ENCODE measurements around the gene NCK1. TPM values are rescaled to one million over a fixed set of nuclear protein-coding genes. Genes with fewer than 3 reads are reported as not detected.

NCK1 gene
- total and polyA plus RNA-seq, 9 of the 15 experiments (the other 6 are each of a cell fraction or from before 2014, with no cell fraction given) = 17.3 to 30.5 (median 25.0) TPM

- TF ChIP-seq FOXP4 (CRISPR knock-in tag; IDR thresholded peaks at IDR 0.05; ENCODE audit: borderline replicate concordance) (0 out of 2 replicates have a peak, but pooled peaks have one; percentile 66), TRIM24 (IDR thresholded peaks at IDR 0.05) (peak in 1 of 2 experiments; percentile 37; a peak in 1 of 4 replicates), SP2 (IDR thresholded peaks at IDR 0.05; ENCODE audit: extremely low read depth, low read depth, low read length, poor library complexity, severe bottlenecking) (peak; percentile 60), PHB (CRISPR knock-in tag; IDR thresholded peaks at IDR 0.05) (no peak), HINFP (tag; conservative IDR thresholded peaks at IDR 0.05; ENCODE audit: low read depth) (no peak), ZNF695 (CRISPR knock-in tag; IDR thresholded peaks at IDR 0.05) (no peak), JUND (IDR thresholded peaks at IDR 0.05; ENCODE audit: borderline replicate concordance, low read depth, low read length) (no peak), JUND (tag; IDR thresholded peaks at IDR 0.05; ENCODE audit: borderline replicate concordance, low read depth, low read length) (no peak), ZNF639 (CRISPR knock-in tag; conservative IDR thresholded peaks at IDR 0.05 in 1 of 2, IDR thresholded peaks at IDR 0.05 in 1 of 2) (no peak), JUN (IDR thresholded peaks at IDR 0.05; ENCODE audit: borderline replicate concordance, low read depth, low read length) (no peak), JUN (CRISPR knock-in tag; IDR thresholded peaks at IDR 0.05; ENCODE audit: borderline replicate concordance) (no peak), SMARCC2 (IDR thresholded peaks at IDR 0.05; ENCODE audit: low read depth) (no peak), TBP (optimal IDR thresholded peaks at IDR 0.05; ENCODE audit: low read depth, low read length) (peak; percentile 33), HNRNPH1 (optimal IDR thresholded peaks at IDR 0.05; ENCODE audit: low read depth, low read length) (no peak), COPS2 (conservative IDR thresholded peaks at IDR 0.05) (no peak), POLR2B (IDR thresholded peaks at IDR 0.05; ENCODE audit: low read depth, partially characterized antibody) (peak; percentile 76), ZKSCAN1 (IDR thresholded peaks at IDR 0.05; ENCODE audit: low read depth, low read length) (no peak), RFX7 (CRISPR knock-in tag; IDR thresholded peaks at IDR 0.05) (no peak), SLC30A9 (CRISPR knock-in tag; IDR thresholded peaks at IDR 0.05) (no peak), GMEB1 (CRISPR knock-in tag; IDR thresholded peaks at IDR 0.05) (peak; percentile 79)
Measured at GRCh38 chr3:136861890-136862616, at the start of gene NCK1 (continued).
